IMR-90 (cell line): ENCODE measurements around the gene DDHD1. TPM values are rescaled to one million over a fixed set of nuclear protein-coding genes. Genes with fewer than 3 reads are reported as not detected.

Experiments
- ATAC-seq: fragments of 200-7000 bp; cut with Tn5 transposase; 2 replicates; pipeline ENCODE4 v1.9.1; 2020; ENCODE audit warnings: low read depth, mild to moderate bottlenecking, moderate library complexity
- BruUV-seq: library from RNA; stranded (reverse); fragments of 400-500 nt; replicated peaks from 2 replicates; lab custom pipeline; 2021; lab: Mats Ljungman, UMichigan
- CTCF ChIA-PET: fragments of 300-600 bp; formaldehyde crosslinking; extraction: SDS; loops from one replicate; lab custom pipeline; 2021; ENCODE audit warnings: antibody characterized with exemption; lab: Yijun Ruan, JAX
- POLR2A ChIA-PET: fragments of 300-600 bp; sonication (Branson Sonifier 250); formaldehyde crosslinking; loops from one replicate; lab custom pipeline; 2022; ENCODE audit warnings: antibody characterized with exemption; ENCODE audit not compliant: unreplicated experiment; lab: Charles Lee
- DNase-seq: peaks from one replicate; pipeline ENCODE4 v3.0.0; 2013
- H2AFZ ChIP-seq: replicated peaks from 2 replicates; pipeline ENCODE3; 2013; ENCODE audit warnings: low read length, mild to moderate bottlenecking; ENCODE audit not compliant: poor library complexity
- H2AK5ac ChIP-seq: 2 replicates; pipeline ENCODE4 v1.6.1; 2013; ENCODE audit warnings: low read depth, low read length, inconsistent platforms
- H2AK9ac ChIP-seq: replicated peaks from 2 replicates; pipeline ENCODE3; 2013; ENCODE audit warnings: mild to moderate bottlenecking, low read depth, low read length, moderate library complexity; ENCODE audit not compliant: poor library complexity
- H2BK120ac ChIP-seq: 2 replicates; pipeline ENCODE4 v1.6.1; 2013; ENCODE audit warnings: low read depth, low read length, inconsistent platforms
- H2BK15ac ChIP-seq: 3 replicates; pipeline ENCODE4 v1.6.1; 2013; ENCODE audit warnings: low read depth, low read length, inconsistent platforms
- H2BK20ac ChIP-seq: 2 replicates; pipeline ENCODE4 v1.6.1; 2013; ENCODE audit warnings: low read depth, mild to moderate bottlenecking, inconsistent platforms, low read length, moderate library complexity
- H2BK5ac ChIP-seq: 2 replicates; pipeline ENCODE4 v1.6.1; 2013; ENCODE audit warnings: mild to moderate bottlenecking, low read depth, low read length, inconsistent platforms; ENCODE audit not compliant: poor library complexity, severe bottlenecking
- H3K14ac ChIP-seq: replicated peaks from 2 replicates; pipeline ENCODE4 v1.6.1; 2013; ENCODE audit warnings: low read depth, low read length, inconsistent platforms
- H3K18ac ChIP-seq: 2 replicates; pipeline ENCODE4 v1.6.1; 2013; ENCODE audit warnings: low read depth, low read length, control low read depth
- H3K23ac ChIP-seq: 2 replicates; pipeline ENCODE4 v1.6.1; 2013; ENCODE audit warnings: low read depth, low read length, inconsistent platforms
- H3K27ac ChIP-seq: 2 replicates; pipeline ENCODE4 v1.5.1; 2013; ENCODE audit warnings: mild to moderate bottlenecking, control low read depth, low read length; ENCODE audit not compliant: insufficient read depth
- H3K27me3 ChIP-seq: 2 replicates; pipeline ENCODE4 v1.6.1; 2013; ENCODE audit warnings: low read length; ENCODE audit not compliant: control insufficient read depth, insufficient read depth
- H3K36me3 ChIP-seq: 2 replicates; pipeline ENCODE4 v1.6.1; 2013; ENCODE audit warnings: low read length, mixed read lengths; ENCODE audit not compliant: control insufficient read depth, insufficient read depth
- H3K4ac ChIP-seq: 2 replicates; pipeline ENCODE4 v1.6.1; 2013; ENCODE audit warnings: low read depth, low read length, inconsistent platforms
- H3K4me1 ChIP-seq: 2 replicates; pipeline ENCODE4 v1.6.1; 2013; ENCODE audit warnings: low read length, mixed read lengths; ENCODE audit not compliant: control insufficient read depth, insufficient read depth
- H3K4me2 ChIP-seq: 2 replicates; pipeline ENCODE4 v1.6.1; 2013; ENCODE audit warnings: low read depth, mild to moderate bottlenecking, control low read depth, low read length, moderate library complexity
- H3K4me3 ChIP-seq: 2 replicates; pipeline ENCODE4 v1.5.1; 2013; ENCODE audit warnings: low read depth, mild to moderate bottlenecking, control low read depth, low read length, moderate library complexity; ENCODE audit not compliant: insufficient read depth
- H3K56ac ChIP-seq: 2 replicates; pipeline ENCODE4 v1.6.1; 2013; ENCODE audit warnings: low read length, inconsistent platforms; ENCODE audit not compliant: insufficient read depth; ENCODE audit errors: extremely low read depth
- H3K79me1 ChIP-seq, 2 experiments: 2 replicates each; pipeline ENCODE4 v1.6.1; 2013; ENCODE audit warnings: low read length in 2 of 2, inconsistent platforms in 1 of 2, low read depth in 1 of 2
- H3K9ac ChIP-seq: 2 replicates; pipeline ENCODE4 v1.6.1; 2013; ENCODE audit warnings: low read depth, low read length, control low read depth
- H3K9me1 ChIP-seq: 2 replicates; pipeline ENCODE4 v1.6.1; 2013; ENCODE audit warnings: low read length, inconsistent platforms; ENCODE audit not compliant: insufficient read depth
- H3K9me3 ChIP-seq: 2 replicates; pipeline ENCODE4 v1.6.1; 2013; ENCODE audit warnings: low read length; ENCODE audit not compliant: control insufficient read depth, insufficient read depth
- H4K20me1 ChIP-seq: 2 replicates; pipeline ENCODE4 v1.6.1; 2013; ENCODE audit warnings: low read length, inconsistent platforms; ENCODE audit not compliant: insufficient read depth
- H4K5ac ChIP-seq: 2 replicates; pipeline ENCODE4 v1.6.1; 2013; ENCODE audit warnings: mild to moderate bottlenecking, low read depth, low read length, control low read depth
- H4K8ac ChIP-seq, 2 experiments: 2 replicates each; pipeline ENCODE4 v1.6.1; 2013; ENCODE audit warnings: low read depth in 2 of 2, low read length in 2 of 2, control low read depth in 1 of 2, inconsistent platforms in 1 of 2
- H4K91ac ChIP-seq: 2 replicates; pipeline ENCODE4 v1.6.1; 2013; ENCODE audit warnings: low read depth, low read length, inconsistent platforms; ENCODE audit not compliant: insufficient read depth
- MAFK ChIP-seq: IDR thresholded peaks from 2 replicates; pipeline ENCODE4 v1.6.1; 2012; ENCODE audit warnings: low read depth, low read length, improper control_type of control experiment
- MAZ ChIP-seq: IDR thresholded peaks from 2 replicates; pipeline ENCODE4 v1.6.1; 2012; ENCODE audit warnings: low read depth, mild to moderate bottlenecking, low read length, improper control_type of control experiment, moderate library complexity, borderline replicate concordance
- NFE2L2 ChIP-seq: fragments of 150-350 bp; IDR thresholded peaks from 2 replicates; pipeline ENCODE4 v1.6.1; 2016; ENCODE audit warnings: low read depth, mild to moderate bottlenecking, low read length
- POLR2A ChIP-seq: IDR thresholded peaks from 2 replicates; pipeline ENCODE4 v1.6.1; 2012; ENCODE audit warnings: mild to moderate bottlenecking, low read depth, low read length
- RCOR1 ChIP-seq: IDR thresholded peaks from 2 replicates; pipeline ENCODE4 v1.6.1; 2012; ENCODE audit warnings: mild to moderate bottlenecking, low read length, improper control_type of control experiment; ENCODE audit not compliant: insufficient replicate concordance
- WGBS, 2 experiments: methylation state at CpG; one replicate each; pipeline versions ENCODE4 v1.1.5 to v1.1.7; 2013; ENCODE audit warnings: missing lambda C conversion rate in 2 of 2; ENCODE audit not compliant: insufficient read length in 1 of 2; ENCODE audit errors: extremely low coverage in 2 of 2; 5-methylcytosine and 5-hydroxymethylcytosine counted together
- dilution Hi-C: fragments of 300-500 bp; cut with HindIII; formaldehyde crosslinking; loops from one replicate; pipeline ENCODE4 v1.14.3; 2018; ENCODE audit warnings: low sequenced_read_pairs; ENCODE audit not compliant: unreplicated experiment
- in situ Hi-C: fragments of 300-500 bp; cut with MboI; formaldehyde crosslinking; loops from 3 replicates; pipeline ENCODE4 v1.14.3; 2019; ENCODE audit warnings: low sequenced_read_pairs, inconsistent platforms, mixed read lengths
- intact Hi-C: fragments of 100-400 bp; cut with micrococcal nuclease; formaldehyde crosslinking; loops from 2 replicates; pipeline ENCODE4 v1.10.0; 2022
- polyA plus RNA-seq, 3 experiments: library from polyadenylated mRNA; depleted of rRNA; stranded (reverse); fragments of >200 nt; gene quantifications; 2 replicates each; pipeline ENCODE4 v1.2.3, GENCODE V29; 2012; ENCODE audit warnings: low replicate concordance in 1 of 3
- total RNA-seq: library from RNA; depleted of rRNA; stranded (reverse); fragments of >200 nt; gene quantifications from 2 replicates; pipeline ENCODE4 v1.2.3, GENCODE V29; 2012
- TF ChIP-seq, protein P1 (sequence below): fragments of 150-350 bp; IDR thresholded peaks from 2 replicates; pipeline ENCODE4 v1.6.1; 2016; ENCODE audit warnings: low read depth, mild to moderate bottlenecking, low read length, moderate library complexity, borderline replicate concordance

The DDHD1 gene
- total and polyA plus RNA-seq, 2 of the 4 experiments (the other 2 are of a cell fraction), result 4.5 to 9.0 TPM

DNA sequence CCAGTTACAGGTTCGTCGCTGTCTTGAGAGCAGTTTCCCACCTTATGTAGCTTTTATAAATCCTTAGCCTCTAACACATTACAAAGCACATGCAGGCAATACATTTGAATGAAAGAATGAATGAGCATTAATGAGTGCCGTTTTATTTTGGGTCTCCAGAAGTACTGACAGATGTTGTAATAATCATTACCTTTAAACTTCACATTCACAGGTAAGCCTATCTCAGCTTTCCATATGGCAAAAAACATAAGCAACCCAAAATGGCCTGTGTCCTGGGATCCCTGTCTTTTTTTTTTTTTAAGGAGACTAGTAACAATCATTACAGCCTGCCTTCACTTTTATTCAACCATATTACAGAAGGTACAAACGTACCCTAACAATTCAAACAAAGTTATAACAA is 149.3 kb downstream of the DDHD1 start:
- Histone ChIP-seq H3K4me3 (no peak overlapping the region), H4K5ac (no peak overlapping the region), H3K4me1 (peaks cover 6% of the 10 kb centered on the region), H3K4me2 (no peak overlapping the region), H3K9me1 (no peaks in the 10 kb centered on the region), H2BK120ac (no peak overlapping the region), H3K79me1 (no peaks in the 10 kb centered on the region), H2AFZ (no peak overlapping the region), H2BK15ac (0 out of 3 replicates have a peak overlapping the region, but pooled peaks have one; percentile 47), H3K56ac (no peak overlapping the region), H2BK5ac (no peak overlapping the region), H3K4ac (no peak overlapping the region), H3K9ac (no peak overlapping the region), H4K8ac (no peak overlapping the region), H2AK5ac (no peak overlapping the region), H3K14ac (no peak overlapping the region), H3K23ac (no peak overlapping the region), H4K20me1 (no peaks in the 10 kb centered on the region), H4K91ac (no peak overlapping the region), H2AK9ac (no peak overlapping the region), H3K9me3 (no peaks in the 10 kb centered on the region), H2BK20ac (no peak overlapping the region), H3K27ac (no peak overlapping the region), H3K18ac (no peak overlapping the region), H3K27me3 (no peaks in the 10 kb centered on the region), H3K36me3 (no peaks in the 10 kb centered on the region)
- dilution Hi-C loops (no loop called here), in situ Hi-C loops (no loop called here), intact Hi-C loops (no loop called here)
- ChIA-PET CTCF (no interaction called here), POLR2A (no interaction called here)
- no CpG with 5 or more reads among the region's 4 CpGs for WGBS, 2 experiments
- ATAC-seq (no peak), DNase-seq (no peak)
- no peak for TF ChIP-seq RCOR1
- TF ChIP-seq POLR2A, result no peak
- TF ChIP-seq NFE2L2, result no peak
- TF ChIP-seq MAFK, result no peak
- TF ChIP-seq, protein P1, sequence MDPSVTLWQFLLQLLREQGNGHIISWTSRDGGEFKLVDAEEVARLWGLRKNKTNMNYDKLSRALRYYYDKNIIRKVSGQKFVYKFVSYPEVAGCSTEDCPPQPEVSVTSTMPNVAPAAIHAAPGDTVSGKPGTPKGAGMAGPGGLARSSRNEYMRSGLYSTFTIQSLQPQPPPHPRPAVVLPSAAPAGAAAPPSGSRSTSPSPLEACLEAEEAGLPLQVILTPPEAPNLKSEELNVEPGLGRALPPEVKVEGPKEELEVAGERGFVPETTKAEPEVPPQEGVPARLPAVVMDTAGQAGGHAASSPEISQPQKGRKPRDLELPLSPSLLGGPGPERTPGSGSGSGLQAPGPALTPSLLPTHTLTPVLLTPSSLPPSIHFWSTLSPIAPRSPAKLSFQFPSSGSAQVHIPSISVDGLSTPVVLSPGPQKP, result no peak
- no peak for TF ChIP-seq MAZ
- BruUV-seq, result no TSS peak
